Prostate gland (tissue), 2 donors: ENCODE data around the gene CSRP2. TPM values are rescaled to one million over a fixed set of nuclear protein-coding genes. Genes with fewer than 3 reads are reported as not detected.
A peak's percentile ranks its signal among the peaks of the same experiment; 100 is the strongest.

ENCODE experiments used
- DNase-seq: peaks from one replicate; pipeline ENCODE4 v3.0.0-alpha.2; 2019; ENCODE audit warnings: low spot score
- H3K27ac ChIP-seq, 2 donors: fragments of 200-600 bp; sonication (generic); 2 replicates each; pipeline ENCODE4 v1.5.1; 2017 to 2019
- H3K27me3 ChIP-seq: fragments of 200-600 bp; sonication (generic); replicated peaks from 2 replicates; pipeline ENCODE4 v1.5.1; 2019; ENCODE audit not compliant: insufficient read depth
- H3K36me3 ChIP-seq, 2 donors: fragments of 200-600 bp; sonication (generic); 1 replicate in 1 of 2; 2 replicates in 1 of 2; pipeline versions ENCODE4 v1.5.1 to v1.8.1; 2017 to 2019
- H3K4me1 ChIP-seq: fragments of 200-600 bp; sonication (generic); replicated peaks from 2 replicates; pipeline ENCODE4 v1.5.1; 2019
- H3K4me3 ChIP-seq, 2 donors: fragments of 200-600 bp; sonication (generic); 2 replicates each; pipeline ENCODE4 v1.5.1; 2017 to 2019
- H3K9me3 ChIP-seq: fragments of 200-600 bp; sonication (generic); 2 replicates; pipeline ENCODE4 v1.5.1; 2017
- POLR2A ChIP-seq: fragments of 450-650 bp; IDR thresholded peaks from one replicate; pipeline ENCODE4 v1.6.1; 2016; ENCODE audit warnings: antibody characterized with exemption, mild to moderate bottlenecking
- POLR2AphosphoS5 ChIP-seq: sonication (generic); formaldehyde crosslinking; IDR thresholded peaks from one replicate; pipeline ENCODE4 v1.6.1; 2017; ENCODE audit warnings: antibody characterized with exemption
- WGBS: methylation state at CpG from one replicate; pipeline ENCODE4 v1.1.5; 2018; 5-methylcytosine and 5-hydroxymethylcytosine counted together
- intact Hi-C: fragments of 100-400 bp; cut with DNase I; formaldehyde crosslinking; loops from one replicate; pipeline ENCODE4 v1.14.2; 2022
- total RNA-seq, 2 donors: library from RNA; depleted of rRNA; stranded (reverse); fragments of >200 nt; gene quantifications; one replicate each; pipeline ENCODE4 v1.1.0, GENCODE V29; 2016
- TF ChIP-seq, protein P1 (sequence below), 4 experiments: fragments of 200-600 bp in 2 of 4; fragments of 450-650 bp in 2 of 4; sonication (generic) in 2 of 4; IDR thresholded peaks; 1 replicate in 3 of 4; 2 replicates in 1 of 4; pipeline ENCODE4 v1.5.1; 2016 to 2019; ENCODE audit warnings: antibody characterized with exemption in 4 of 4, mild to moderate bottlenecking in 2 of 4, moderate library complexity in 2 of 4

The CSRP2 gene
- total RNA-seq, 2 donors from 2014 or later = 31.0 to 98.6 TPM

DNA sequence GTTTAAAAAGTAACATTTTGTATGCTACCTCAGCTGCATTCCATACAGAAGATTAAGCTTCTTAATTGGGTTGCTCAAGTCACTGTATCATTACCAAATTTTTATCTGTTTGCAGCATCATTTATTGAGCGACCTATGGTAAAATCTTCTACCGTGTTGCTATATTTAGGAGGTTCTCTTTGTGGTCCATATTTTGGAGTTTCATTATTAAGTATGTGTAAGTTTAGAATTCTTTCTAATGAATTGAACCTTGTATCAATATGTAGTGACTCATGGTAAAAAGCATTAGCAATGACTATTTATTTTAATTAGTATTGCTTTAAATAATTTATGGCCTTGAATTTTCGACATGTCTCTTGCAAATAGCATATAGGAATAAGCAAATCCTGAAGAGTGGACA, 42.2 kb downstream of the CSRP2 start:
- Histone ChIP-seq H3K27ac (no peak overlapping the region), H3K36me3 (no peaks in the 10 kb centered on the region), H3K9me3 (no peaks in the 10 kb centered on the region), H3K4me1 (no peaks in the 10 kb centered on the region), H3K4me3 (no peak overlapping the region), H3K27me3 (no peaks in the 10 kb centered on the region)
- TF ChIP-seq POLR2AphosphoS5 (no peak), POLR2A (no peak)
- TF ChIP-seq, protein P1, sequence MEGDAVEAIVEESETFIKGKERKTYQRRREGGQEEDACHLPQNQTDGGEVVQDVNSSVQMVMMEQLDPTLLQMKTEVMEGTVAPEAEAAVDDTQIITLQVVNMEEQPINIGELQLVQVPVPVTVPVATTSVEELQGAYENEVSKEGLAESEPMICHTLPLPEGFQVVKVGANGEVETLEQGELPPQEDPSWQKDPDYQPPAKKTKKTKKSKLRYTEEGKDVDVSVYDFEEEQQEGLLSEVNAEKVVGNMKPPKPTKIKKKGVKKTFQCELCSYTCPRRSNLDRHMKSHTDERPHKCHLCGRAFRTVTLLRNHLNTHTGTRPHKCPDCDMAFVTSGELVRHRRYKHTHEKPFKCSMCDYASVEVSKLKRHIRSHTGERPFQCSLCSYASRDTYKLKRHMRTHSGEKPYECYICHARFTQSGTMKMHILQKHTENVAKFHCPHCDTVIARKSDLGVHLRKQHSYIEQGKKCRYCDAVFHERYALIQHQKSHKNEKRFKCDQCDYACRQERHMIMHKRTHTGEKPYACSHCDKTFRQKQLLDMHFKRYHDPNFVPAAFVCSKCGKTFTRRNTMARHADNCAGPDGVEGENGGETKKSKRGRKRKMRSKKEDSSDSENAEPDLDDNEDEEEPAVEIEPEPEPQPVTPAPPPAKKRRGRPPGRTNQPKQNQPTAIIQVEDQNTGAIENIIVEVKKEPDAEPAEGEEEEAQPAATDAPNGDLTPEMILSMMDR (IDR thresholded peaks at IDR 0.05) = no peak
- DNase-seq = no peak
- intact Hi-C loops = no loop called here
- 90% methylated on average over 3 of the region's 3 CpGs for WGBS

DNA sequence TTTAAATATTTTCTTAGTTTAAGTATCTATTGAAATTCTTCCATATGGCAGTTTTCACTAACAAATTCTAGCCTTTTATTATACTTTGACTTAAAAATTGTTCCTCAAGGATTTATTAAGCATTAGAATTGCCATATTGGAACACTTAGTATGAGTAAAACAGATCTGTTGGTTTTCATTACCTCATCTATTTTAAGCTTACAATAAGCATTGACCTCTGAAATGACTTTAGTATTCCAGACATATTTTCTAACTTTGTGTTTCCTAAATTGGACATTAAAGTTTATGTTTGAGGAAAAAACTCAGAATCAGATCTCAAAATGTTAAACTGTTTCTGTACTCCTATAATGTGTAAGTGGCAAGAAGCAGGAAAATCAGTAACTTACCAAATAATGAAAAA, 48.4 kb downstream of the CSRP2 start:
- no peaks in the 10 kb centered on the region for H3K4me1 ChIP-seq
- H3K9me3 ChIP-seq = no peaks in the 10 kb centered on the region
- no peak overlapping the region for H3K4me3 ChIP-seq
- no peak for DNase-seq
- intact Hi-C loops = no loop called here
- no peaks in the 10 kb centered on the region for H3K36me3 ChIP-seq
- H3K27me3 ChIP-seq = no peaks in the 10 kb centered on the region
- TF ChIP-seq POLR2AphosphoS5 (no peak), POLR2A (no peak)
- TF ChIP-seq, protein P1 (IDR thresholded peaks at IDR 0.05) = no peak
- no peak overlapping the region for H3K27ac ChIP-seq

DNA sequence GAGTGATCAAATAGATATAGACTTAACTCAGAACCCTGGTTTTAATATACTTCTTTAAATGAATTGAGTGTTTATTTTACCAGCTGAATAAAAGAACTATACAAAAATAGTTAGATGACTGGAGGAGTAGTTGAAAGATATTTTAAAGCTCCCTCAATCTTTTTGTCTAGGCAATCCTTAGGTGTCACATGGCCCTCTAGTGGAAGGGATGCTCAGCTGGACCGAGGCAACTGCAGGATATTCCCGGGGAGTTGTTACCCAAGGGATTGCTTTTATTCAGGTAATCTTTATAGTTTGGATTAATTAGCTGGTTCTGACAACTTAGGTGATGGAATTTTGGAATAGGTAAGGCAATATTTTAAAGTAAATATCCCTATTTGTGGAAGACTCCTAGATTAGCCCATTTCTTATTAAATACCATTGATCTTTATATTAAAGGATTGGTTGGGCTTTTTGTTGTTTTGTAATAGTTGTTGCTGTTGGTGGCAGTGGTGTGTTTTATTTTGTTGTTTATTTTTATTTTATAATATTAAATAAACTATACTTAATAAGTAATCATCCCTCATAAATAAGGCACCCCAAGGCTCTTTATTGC, 57.8 kb downstream of the CSRP2 start:
- H3K27me3 ChIP-seq = no peaks in the 10 kb centered on the region
- H3K4me1 ChIP-seq = no peaks in the 10 kb centered on the region
- H3K9me3 ChIP-seq = no peaks in the 10 kb centered on the region
- H3K36me3 ChIP-seq = no peaks in the 10 kb centered on the region
- WGBS = 34% methylated on average over 2 of the region's 2 CpGs
- H3K4me3 ChIP-seq = no peak overlapping the region
- intact Hi-C loops = loop anchor here (5.0 kb wide), 1 partner anchor 56 kb away; the partner anchor contains the start of gene CSRP2
- TF ChIP-seq POLR2AphosphoS5 = no peak
- TF ChIP-seq, protein P1 (IDR thresholded peaks at IDR 0.05) = peak in 3 of 4 experiments; percentile 28 to 42 (median 35)
- no peak overlapping the region for H3K27ac ChIP-seq
- DNase-seq = peak; percentile 10

DNA sequence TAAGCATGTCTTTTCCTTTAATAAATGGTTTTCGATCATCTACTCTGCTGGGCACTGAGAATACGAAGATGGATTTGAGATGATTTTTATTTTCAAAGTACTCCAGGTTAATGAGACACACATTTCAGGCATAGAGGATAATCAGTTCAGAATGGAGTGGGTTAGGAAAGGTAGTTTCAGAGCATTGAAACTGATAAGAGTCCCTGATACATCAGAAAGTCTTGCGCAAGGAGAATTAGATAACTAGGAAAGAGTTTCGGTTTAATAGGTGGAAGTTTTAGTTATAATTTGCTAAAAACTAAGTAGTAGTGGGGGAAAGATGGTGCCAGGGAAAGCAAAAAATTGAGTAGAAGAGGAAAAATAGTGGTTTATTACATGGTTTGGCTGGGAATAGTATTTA, 64.8 kb downstream of the CSRP2 start:
- H3K4me3 ChIP-seq = no peak overlapping the region
- intact Hi-C loops = no loop called here
- no peaks in the 10 kb centered on the region for H3K27me3 ChIP-seq
- TF ChIP-seq POLR2AphosphoS5 (no peak), POLR2A (no peak)
- TF ChIP-seq, protein P1 (IDR thresholded peaks at IDR 0.05) = no peak
- no peaks in the 10 kb centered on the region for H3K9me3 ChIP-seq
- no peak overlapping the region for H3K27ac ChIP-seq
- DNase-seq = no peak
- no peaks in the 10 kb centered on the region for H3K4me1 ChIP-seq
- no peaks in the 10 kb centered on the region for H3K36me3 ChIP-seq
- WGBS = 97% methylated on average over 4 of the region's 4 CpGs

DNA sequence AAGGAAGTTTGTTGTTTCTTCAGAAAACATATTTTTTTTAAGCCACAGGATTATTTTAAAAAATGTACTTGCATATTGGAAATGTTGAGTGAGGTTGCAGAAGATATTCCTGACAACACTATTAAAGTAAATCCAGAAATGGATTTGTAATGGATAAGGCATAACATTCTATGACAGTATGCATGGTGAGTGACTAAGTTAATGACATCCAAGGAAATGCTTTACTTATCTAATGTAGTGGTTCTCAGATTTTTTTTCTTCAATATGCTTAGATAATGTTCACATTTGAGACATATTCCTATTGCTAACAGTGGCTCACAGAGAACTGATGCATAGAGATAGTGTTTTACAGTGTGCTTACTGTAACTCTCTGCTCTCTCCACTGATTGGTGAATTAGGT, 65.6 kb downstream of the CSRP2 start:
- no peak for DNase-seq
- no peaks in the 10 kb centered on the region for H3K36me3 ChIP-seq
- H3K27me3 ChIP-seq = no peaks in the 10 kb centered on the region
- no peaks in the 10 kb centered on the region for H3K4me1 ChIP-seq
- H3K4me3 ChIP-seq = no peak overlapping the region
- intact Hi-C loops = no loop called here
- no peaks in the 10 kb centered on the region for H3K9me3 ChIP-seq
- TF ChIP-seq, protein P1 (IDR thresholded peaks at IDR 0.05) = no peak
- TF ChIP-seq POLR2AphosphoS5 = no peak
- TF ChIP-seq POLR2A = no peak
- H3K27ac ChIP-seq = no peak overlapping the region
